CD4-positive, alpha-beta T cell treated with Interleukin-6 at 100 ng/mL for 8 hours (primary cell): Measurements from ENCODE around the gene PRSS33.
A peak's percentile ranks its signal among the peaks of the same experiment; 100 is the strongest.

Experiments used
- DNase-seq: peaks from one replicate; pipeline ENCODE4 v3.0.0-alpha.2; 2020; ENCODE audit warnings: mixed read lengths, low spot score

PRSS33 gene

DNA sequence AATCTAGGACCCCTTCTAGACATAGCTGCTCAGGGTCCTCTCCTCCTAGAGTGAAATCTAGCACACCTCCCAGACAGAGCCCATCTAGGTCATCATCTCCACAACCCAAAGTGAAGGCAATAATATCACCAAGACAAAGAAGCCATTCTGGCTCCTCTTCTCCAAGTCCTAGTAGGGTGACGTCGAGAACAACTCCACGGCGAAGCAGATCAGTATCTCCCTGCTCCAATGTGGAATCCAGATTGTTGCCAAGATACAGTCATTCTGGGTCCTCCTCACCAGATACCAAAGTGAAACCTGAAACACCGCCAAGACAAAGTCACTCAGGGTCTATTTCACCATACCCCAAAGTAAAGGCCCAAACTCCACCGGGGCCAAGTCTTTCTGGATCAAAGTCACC, 24.2 kb downstream of the PRSS33 start:
- DNase-seq, result no peak

DNA sequence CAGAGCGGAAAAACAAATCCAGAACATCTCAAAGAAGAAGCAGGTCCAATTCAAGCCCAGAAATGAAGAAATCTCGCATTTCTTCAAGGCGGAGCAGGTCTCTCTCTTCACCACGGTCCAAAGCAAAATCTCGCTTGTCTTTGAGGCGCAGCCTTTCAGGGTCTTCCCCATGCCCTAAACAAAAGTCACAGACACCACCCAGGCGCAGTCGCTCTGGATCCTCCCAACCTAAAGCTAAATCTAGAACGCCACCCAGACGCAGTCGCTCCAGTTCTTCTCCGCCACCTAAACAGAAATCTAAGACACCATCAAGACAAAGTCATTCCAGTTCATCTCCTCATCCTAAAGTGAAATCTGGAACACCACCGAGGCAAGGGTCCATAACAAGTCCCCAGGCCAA, 24.6 kb downstream of the PRSS33 start:
- no peak for DNase-seq

GRCh38 chr16:2761886-2762583, 25.3 kb downstream of the PRSS33 start:
- no peak for DNase-seq

GRCh38 chr16:2761472-2761871, 25.9 kb downstream of the PRSS33 start:
- no peak for DNase-seq

- no peak for DNase-seq
Observed at GRCh38 chr16:2757344-2757743, 30.0 kb downstream of the PRSS33 start.

DNA sequence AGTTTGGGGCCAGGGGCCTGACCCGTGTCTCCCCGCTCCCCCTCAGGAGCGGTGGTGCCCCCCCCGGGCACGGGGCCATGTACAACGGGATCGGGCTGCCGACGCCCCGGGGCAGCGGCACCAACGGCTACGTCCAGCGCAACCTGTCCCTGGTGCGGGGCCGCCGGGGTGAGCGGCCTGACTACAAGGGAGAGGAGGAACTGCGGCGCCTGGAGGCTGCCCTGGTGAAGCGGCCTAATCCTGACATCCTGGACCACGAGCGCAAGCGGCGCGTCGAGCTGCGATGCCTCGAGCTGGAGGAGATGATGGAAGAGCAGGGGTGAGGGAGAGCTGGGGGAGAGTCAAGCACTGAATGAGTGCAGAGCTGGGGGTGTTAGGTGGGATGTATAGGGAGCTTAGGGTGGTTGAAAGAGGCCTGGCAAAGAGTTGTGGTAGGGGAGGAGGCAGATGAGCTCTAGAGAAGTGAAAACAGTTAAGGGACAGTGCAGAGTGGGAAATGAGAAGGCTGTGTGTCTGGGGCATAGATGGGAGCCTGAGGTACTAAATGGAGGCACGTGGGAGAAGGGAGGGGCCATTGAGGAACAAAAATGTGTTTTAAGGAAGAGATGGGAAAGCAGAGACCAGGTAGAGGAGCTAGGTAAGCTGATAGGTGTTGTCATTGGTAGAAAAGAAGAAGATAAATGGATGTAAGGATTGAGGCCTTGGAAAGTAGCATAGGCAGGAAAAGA, 30.9 kb downstream of the PRSS33 start:
- DNase-seq, result no peak

GRCh38 chr16:2755158-2755557, 32.2 kb downstream of the PRSS33 start:
- DNase-seq, result no peak

- DNase-seq, result no peak
Observed at GRCh38 chr16:2753733-2754020, 33.7 kb downstream of the PRSS33 start.

DNA sequence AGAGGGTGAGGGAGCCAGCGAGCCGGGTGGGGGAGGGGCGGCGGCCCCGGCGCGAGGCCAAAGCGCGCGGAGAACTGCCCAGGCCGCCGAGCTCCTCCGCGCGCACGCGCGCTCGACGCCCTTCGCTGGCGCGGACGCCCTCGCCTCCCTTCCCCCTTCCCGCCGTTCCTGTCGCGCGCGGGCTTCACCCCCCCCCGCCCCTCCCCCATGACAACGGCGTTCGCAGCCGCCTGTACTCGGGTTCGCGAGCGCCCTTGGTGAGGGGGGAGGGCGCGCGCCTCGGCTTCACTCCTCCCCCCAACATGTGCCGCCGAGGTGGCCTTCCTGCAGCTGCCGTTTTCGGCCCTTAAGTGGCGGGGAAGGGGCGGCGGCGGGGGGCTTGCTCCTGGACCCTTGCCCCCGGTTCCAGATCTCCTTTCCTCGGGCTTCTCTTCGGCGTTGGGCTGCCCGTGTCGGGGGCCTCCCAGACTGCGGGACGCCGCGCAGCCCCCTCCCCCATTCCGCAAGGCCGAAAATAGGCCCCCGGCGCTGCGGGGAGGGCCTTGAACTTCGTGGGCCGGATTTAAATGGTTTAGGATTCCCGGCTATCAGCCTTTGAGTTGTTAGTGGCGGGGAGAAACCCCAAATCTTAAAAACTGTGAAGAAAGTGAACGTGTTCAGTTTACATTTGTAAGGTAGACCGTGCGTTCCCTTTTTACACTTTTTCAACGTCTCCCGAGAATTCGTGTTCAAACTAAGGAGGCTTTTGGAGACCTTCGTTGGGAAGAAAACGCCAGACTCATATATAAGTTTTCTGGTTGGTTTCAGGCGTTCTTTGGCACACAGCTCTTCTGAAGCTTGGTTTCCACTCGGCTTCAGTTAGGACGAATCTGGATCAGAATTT, 34.3 kb downstream of the PRSS33 start:
- DNase-seq, result peak; percentile 55

- DNase-seq, result peak; percentile 93
Observed at GRCh38 chr16:2752035-2752849, 35.1 kb downstream of the PRSS33 start, which contains the start of gene SRRM2. TSS of gene SRRM2 (plus strand) at chr16:2752638. CDS start at chr16:2756365, 3,727 bp downstream.

GRCh38 chr16:2751577-2752034, 35.8 kb downstream of the PRSS33 start:
- no peak for DNase-seq

DNA sequence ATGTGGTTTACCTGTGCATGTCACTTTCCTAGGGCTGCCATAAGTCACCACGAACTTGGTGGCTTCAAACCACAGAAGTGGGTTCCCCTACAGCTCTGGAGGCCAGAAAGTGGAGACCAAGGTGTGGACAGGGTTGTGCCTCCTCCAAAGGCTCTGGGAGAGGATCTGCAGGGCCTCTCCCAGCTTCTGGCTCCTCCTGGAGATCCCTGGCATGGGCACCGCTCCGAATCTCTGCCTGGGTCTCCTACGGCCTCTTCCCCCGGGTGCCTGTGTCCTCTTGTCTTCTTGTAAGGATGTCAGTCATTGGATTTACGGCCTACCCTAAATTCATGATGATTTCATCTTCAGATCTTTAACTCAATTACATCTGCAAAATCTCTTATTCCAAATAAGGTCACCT, 37.4 kb downstream of the PRSS33 start:
- DNase-seq, result no peak

DNA sequence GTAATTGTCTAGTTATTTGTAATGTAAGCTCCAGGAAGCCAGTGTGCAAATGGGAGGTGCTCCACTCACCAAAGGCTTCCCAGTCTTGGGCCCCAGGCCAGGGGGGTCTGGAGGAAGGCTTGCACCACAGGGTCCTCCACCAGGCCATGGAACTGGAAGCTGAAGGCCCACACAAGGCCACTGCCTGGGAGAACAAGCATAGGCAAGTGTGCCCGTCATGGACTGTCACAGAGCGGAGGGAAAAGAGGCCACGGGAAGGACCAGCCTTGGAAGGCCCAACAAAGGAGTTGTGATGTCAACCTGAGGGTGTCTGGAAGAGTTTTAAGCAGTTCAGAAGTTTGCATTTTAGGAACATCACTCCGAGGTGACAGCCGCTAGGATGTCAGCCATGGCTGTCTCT, 37.9 kb downstream of the PRSS33 start:
- DNase-seq, result no peak

DNA sequence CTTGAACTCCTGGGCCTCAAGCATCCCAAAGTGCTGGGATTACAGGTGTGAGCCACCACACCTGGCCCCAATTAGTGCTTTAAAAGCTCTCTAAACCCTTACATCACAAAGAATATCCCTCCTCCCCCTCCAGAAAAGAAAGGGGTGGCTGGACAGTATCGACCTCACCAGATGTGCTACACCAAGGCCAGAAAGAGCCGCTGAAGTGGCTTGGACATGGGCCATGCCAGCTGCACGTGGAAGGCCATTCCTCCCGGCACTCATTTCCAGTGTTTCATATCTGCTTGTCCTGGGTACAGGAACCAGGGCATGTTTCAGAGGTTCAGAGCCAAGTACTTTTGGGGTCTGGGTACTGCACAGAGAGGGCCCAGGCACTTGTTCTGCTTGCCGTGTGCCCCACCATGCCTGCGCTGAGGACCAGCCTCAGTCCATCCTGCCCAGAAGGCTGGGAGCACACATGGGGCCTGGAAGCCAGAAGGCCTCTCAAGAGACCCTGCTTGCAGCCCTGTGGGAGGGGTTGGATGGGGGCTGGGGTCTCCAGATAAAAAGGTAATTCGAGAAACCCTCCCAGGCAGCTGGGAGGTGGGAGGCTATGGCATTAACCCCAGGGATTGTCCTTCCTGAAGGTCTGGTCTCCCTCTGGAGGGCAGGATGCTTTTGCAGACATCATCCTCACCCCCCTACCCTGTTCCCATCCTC, 38.5 kb downstream of the PRSS33 start:
- no peak for DNase-seq

GRCh38 chr16:2745961-2746360, 41.4 kb downstream of the PRSS33 start:
- DNase-seq, result no peak

DNA sequence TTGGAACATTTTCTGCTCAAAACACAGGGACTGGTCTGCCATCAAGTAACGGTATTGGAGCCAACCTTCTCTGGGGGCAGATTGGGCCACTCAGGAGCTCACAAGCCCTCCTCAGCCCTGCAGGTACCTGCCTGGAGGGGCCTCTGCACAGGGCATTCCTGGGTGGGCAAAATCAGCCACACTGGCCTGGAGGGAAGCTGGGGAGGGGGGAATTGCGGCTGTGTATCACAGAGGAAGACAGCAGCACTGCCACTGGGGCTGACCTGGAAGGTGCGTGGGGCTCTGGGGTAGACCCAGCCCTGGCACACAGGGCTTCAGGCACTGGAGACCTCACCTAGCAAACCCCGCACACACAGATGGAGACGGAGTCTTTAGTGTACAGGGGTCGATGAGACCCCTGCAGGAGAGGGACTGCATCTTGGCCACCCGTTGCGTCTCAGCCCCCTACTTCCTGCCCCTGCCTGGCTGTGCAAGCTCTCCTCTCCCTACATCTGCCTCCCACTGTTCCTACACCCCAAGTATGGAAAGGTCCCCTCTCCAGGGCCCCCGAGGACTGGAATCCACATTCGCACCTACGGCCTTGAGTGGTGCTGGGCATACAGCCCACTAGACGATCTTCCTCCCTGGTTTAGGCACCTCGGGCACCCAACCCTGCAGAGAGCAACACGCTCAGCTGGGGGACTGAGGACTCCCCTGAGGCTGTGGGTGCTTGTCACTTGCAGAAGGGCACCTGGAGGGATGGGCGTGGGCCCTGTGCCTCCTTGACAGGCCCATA, 42.1 kb downstream of the PRSS33 start:
- no peak for DNase-seq

DNA sequence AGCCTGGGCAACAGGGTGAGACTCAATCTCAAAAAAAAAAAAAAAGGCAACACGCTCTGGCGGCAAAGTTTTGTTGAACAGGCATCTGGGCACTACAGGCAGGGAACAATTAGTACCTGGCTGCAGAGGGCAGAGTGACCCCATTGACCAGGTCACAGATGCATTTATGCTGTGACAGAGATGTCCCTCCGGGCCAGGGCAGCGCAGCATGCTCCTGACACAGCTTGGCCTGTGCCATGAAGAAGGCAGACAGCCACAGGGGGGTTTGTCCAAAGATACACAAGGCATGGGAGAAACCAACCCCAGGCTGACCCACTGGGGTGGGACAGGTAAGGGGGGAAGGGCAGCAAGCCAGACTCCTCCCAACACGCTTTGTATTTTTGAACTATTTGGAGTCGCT, 42.6 kb downstream of the PRSS33 start:
- no peak for DNase-seq

GRCh38 chr16:2743007-2743810, 44.2 kb downstream of the PRSS33 start:
- no peak for DNase-seq

DNA sequence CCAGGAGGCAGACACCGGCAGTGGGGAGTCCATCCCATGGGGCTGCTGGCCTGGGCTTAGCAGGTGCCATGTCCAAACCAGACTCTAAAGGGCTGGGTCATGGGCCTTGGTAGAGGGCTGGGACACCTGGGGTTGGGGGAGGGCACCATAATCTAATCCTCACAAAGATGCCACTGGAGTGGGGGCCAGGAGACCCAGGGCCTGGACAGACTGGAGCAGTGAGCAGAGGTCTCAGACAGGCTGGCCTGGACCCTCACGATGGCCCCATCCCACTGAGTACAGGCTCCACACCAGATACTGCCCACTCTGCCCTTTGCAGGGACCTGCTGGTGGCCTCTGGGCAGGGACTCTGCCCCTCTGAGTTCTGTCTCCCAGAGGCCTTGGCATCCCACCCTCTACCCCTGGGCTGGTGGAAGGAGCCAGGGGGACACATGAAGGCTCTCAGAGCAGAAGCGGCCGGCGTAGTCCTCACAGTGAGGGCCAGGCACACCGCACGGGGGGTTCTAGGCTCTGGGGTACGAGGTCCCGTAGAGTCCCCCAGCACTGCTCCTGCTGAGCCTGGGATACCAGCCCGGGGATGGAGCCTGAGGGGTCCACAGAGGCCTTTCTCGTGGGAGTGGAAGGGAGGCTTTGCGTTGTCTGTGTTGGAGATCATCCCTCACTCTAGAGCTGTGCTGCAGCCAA, 44.9 kb downstream of the PRSS33 start:
- no peak for DNase-seq
